Astrocyte (in vitro differentiated cells and primary cell): ENCODE measurements around the gene EXOG. TPM values are rescaled to one million over a fixed set of nuclear protein-coding genes. Genes with fewer than 3 reads are reported as not detected.

Source experiments
- DNase-seq: peaks from one replicate; pipeline ENCODE4 v3.0.0-alpha.2; 2010; ENCODE audit warnings: low read depth
- FAIRE-seq: peaks from 2 replicates; lab custom pipeline; 2011; peaks lifted over from hg19 to GRCh38; lab: Jason Lieb, UNC
- H2AFZ ChIP-seq: 2 replicates; pipeline ENCODE4 v1.6.0; 2012; ENCODE audit warnings: low read depth, low read length, inconsistent platforms
- H3K27ac ChIP-seq: 2 replicates; pipeline ENCODE4 v1.5.1; 2011; ENCODE audit warnings: low read depth, low read length, inconsistent platforms
- H3K27me3 ChIP-seq: 2 replicates; pipeline ENCODE4 v1.6.0; 2011; ENCODE audit warnings: low read length, inconsistent platforms; ENCODE audit not compliant: insufficient read depth
- H3K36me3 ChIP-seq: 2 replicates; pipeline ENCODE4 v1.5.1; 2011; ENCODE audit warnings: low read length, inconsistent platforms; ENCODE audit not compliant: insufficient read depth
- H3K4me1 ChIP-seq: 2 replicates; pipeline ENCODE4 v1.5.1; 2011; ENCODE audit warnings: low read length, inconsistent platforms; ENCODE audit not compliant: insufficient read depth
- H3K4me2 ChIP-seq: 2 replicates; pipeline ENCODE4 v1.6.0; 2012; ENCODE audit warnings: low read length, inconsistent platforms
- H3K4me3 ChIP-seq: 2 replicates; pipeline ENCODE4 v1.5.1; 2011; ENCODE audit warnings: low read depth, mild to moderate bottlenecking, low read length, inconsistent platforms; ENCODE audit not compliant: insufficient read depth
- H3K79me2 ChIP-seq: 2 replicates; pipeline ENCODE4 v1.6.0; 2012; ENCODE audit warnings: mild to moderate bottlenecking, low read length, inconsistent platforms; ENCODE audit not compliant: insufficient read depth
- H3K9ac ChIP-seq: 2 replicates; pipeline ENCODE4 v1.6.0; 2012; ENCODE audit warnings: mild to moderate bottlenecking, low read length, inconsistent platforms
- H3K9me3 ChIP-seq: 2 replicates; pipeline ENCODE4 v1.5.1; 2012; ENCODE audit warnings: low read depth, mild to moderate bottlenecking, low read length, inconsistent platforms; ENCODE audit not compliant: insufficient read depth
- H4K20me1 ChIP-seq: 2 replicates; pipeline ENCODE4 v1.6.0; 2012; ENCODE audit warnings: low read length, inconsistent platforms; ENCODE audit not compliant: insufficient read depth
- H3K27ac Mint-ChIP-seq: one replicate; pipeline ENCODE4 v1.8.0; 2021; ENCODE audit warnings: mild to moderate bottlenecking, mixed read lengths; ENCODE audit not compliant: unreplicated experiment
- H3K27me3 Mint-ChIP-seq: one replicate; pipeline ENCODE4 v1.8.0; 2021; ENCODE audit warnings: low read depth, mixed read lengths; ENCODE audit not compliant: unreplicated experiment
- H3K36me3 Mint-ChIP-seq: one replicate; pipeline ENCODE4 v1.8.0; 2021; ENCODE audit warnings: low read depth, mixed read lengths; ENCODE audit not compliant: unreplicated experiment
- H3K4me1 Mint-ChIP-seq: one replicate; pipeline ENCODE4 v1.8.0; 2021; ENCODE audit warnings: low read depth, mixed read lengths; ENCODE audit not compliant: unreplicated experiment
- H3K4me3 Mint-ChIP-seq: one replicate; pipeline ENCODE4 v1.8.0; 2021; ENCODE audit warnings: mild to moderate bottlenecking, moderate library complexity, mixed read lengths; ENCODE audit not compliant: unreplicated experiment
- H3K9me3 Mint-ChIP-seq: one replicate; pipeline ENCODE4 v1.8.0; 2021; ENCODE audit warnings: mild to moderate bottlenecking, mixed read lengths; ENCODE audit not compliant: unreplicated experiment
- EZH2 ChIP-seq: IDR thresholded peaks from 2 replicates; pipeline ENCODE4 v1.6.1; 2012; ENCODE audit warnings: mild to moderate bottlenecking, low read length, inconsistent platforms; ENCODE audit not compliant: insufficient read depth
- total RNA-seq: library from RNA; stranded (reverse); gene quantifications from 2 replicates; pipeline ENCODE4 v1.2.1, GENCODE V29; 2021
- TF ChIP-seq, protein P1 (sequence below): IDR thresholded peaks from 2 replicates; pipeline ENCODE4 v1.5.1; 2011; ENCODE audit warnings: low read depth, mild to moderate bottlenecking, inconsistent platforms, low read length, moderate library complexity; ENCODE audit not compliant: insufficient read depth

Gene EXOG
- total RNA-seq, 1 donor from 2014 or later = 11.5 TPM

DNA sequence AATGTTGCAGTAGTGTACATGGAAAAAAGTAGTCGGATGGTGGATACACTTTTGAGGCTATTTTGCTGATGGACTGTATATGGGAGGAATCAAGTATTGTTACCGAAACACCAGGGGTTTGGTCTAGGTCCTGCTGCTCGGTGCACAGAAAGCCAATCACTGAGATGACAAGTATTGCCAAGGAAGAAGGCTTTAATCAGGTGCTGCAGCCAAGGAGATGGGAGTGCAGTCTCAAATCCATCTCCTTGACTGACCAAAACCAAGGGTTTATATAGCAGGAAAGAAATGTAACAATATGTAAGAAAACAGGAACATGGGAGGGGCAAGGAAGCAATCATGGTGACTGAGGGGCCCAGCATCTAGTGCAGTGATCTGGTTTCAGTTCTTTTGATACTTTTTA is 45.3 kb upstream of the EXOG start:
- Mint-ChIP-seq H3K36me3 (no peaks in the 10 kb centered on the region), H3K4me1 (no peaks in the 10 kb centered on the region), H3K27me3 (no peaks in the 10 kb centered on the region), H3K4me3 (no peak overlapping the region), H3K9me3 (no peaks in the 10 kb centered on the region), H3K27ac (no peak overlapping the region)
- FAIRE-seq (no peak), DNase-seq (no peak)
- Histone ChIP-seq H3K79me2 (peaks cover under 1% of the 10 kb centered on the region), H3K27me3 (no peaks in the 10 kb centered on the region), H3K4me3 (no peak overlapping the region), H3K4me2 (no peak overlapping the region), H3K9ac (no peak overlapping the region), H2AFZ (no peak overlapping the region), H3K36me3 (no peaks in the 10 kb centered on the region), H3K9me3 (no peaks in the 10 kb centered on the region), H3K27ac (no peak overlapping the region), H3K4me1 (peaks cover 8% of the 10 kb centered on the region), H4K20me1 (peaks cover 4% of the 10 kb centered on the region)
- TF ChIP-seq EZH2 = no peak
- TF ChIP-seq, protein P1, sequence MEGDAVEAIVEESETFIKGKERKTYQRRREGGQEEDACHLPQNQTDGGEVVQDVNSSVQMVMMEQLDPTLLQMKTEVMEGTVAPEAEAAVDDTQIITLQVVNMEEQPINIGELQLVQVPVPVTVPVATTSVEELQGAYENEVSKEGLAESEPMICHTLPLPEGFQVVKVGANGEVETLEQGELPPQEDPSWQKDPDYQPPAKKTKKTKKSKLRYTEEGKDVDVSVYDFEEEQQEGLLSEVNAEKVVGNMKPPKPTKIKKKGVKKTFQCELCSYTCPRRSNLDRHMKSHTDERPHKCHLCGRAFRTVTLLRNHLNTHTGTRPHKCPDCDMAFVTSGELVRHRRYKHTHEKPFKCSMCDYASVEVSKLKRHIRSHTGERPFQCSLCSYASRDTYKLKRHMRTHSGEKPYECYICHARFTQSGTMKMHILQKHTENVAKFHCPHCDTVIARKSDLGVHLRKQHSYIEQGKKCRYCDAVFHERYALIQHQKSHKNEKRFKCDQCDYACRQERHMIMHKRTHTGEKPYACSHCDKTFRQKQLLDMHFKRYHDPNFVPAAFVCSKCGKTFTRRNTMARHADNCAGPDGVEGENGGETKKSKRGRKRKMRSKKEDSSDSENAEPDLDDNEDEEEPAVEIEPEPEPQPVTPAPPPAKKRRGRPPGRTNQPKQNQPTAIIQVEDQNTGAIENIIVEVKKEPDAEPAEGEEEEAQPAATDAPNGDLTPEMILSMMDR = no peak

DNA sequence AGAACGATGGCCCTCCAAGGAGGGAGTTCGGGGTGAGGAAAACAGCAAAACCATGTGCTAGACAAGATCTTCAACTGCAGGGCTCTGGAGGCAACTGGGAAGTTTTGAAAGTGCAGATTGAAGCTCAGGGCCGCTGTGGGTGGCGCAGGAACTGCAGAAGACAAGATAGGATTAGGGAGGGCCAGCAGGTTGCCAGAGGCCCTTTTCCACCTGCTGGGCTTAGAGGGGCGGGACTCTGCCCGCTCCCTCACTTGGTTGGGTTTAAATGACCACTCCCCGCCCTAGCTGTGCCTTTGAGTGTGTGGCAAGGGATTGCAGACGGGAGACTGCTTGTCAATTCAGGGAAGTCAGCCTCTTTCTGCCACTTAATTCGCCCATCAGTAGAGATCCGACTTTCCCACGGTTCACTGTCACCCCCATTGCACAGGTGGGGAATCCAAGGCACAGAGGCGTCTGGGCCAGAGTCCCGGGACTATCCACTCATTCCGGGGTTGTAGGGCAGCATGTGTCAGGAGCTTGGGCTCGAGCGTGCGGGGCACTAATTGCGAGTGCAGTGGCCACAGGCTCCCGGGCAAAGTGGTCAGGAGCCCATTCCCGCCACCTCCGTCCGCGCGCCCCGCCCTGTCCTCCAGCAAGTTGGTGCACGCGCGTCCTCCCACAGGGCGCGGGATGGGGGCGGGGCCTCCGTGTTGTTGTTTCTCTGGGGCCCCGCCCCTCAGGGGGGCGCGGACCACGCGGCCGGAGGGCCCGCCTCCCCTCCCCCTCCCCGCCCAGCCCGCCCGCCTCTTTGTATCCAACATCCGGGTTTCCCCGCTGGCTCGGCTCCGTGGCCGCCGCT is 42.8 kb upstream of the EXOG start, which contains the start of gene ACVR2B:
TSS of gene ACVR2B (plus strand) at position 816 of the 838 bp plus-strand sequence. CDS start 433 bp downstream, outside the sequence.
- no peaks in the 10 kb centered on the region for H3K9me3 ChIP-seq
- H3K36me3 Mint-ChIP-seq = no peaks in the 10 kb centered on the region
- peak within 1 kb of the TSS; percentile 38 for H3K27ac ChIP-seq
- H2AFZ ChIP-seq = peak within 1 kb of the TSS; percentile 87
- H3K27me3 ChIP-seq = no peaks in the 10 kb centered on the region
- no peak for TF ChIP-seq EZH2
- H3K4me1 ChIP-seq = peaks cover 8% of the 10 kb centered on the region
- H4K20me1 ChIP-seq = peaks cover 23% of the 10 kb centered on the region
- H3K9me3 Mint-ChIP-seq = no peaks in the 10 kb centered on the region
- FAIRE-seq = no peak
- H3K4me3 Mint-ChIP-seq = peak within 1 kb of the TSS; percentile 97
- no peaks in the 10 kb centered on the region for H3K36me3 ChIP-seq
- H3K27ac Mint-ChIP-seq = peak within 1 kb of the TSS; percentile 96
- H3K9ac ChIP-seq = peak within 1 kb of the TSS; percentile 86
- DNase-seq = peak; percentile 21
- H3K79me2 ChIP-seq = peaks cover 15% of the 10 kb centered on the region
- peak within 1 kb of the TSS; percentile 98 for H3K4me2 ChIP-seq
- no peaks in the 10 kb centered on the region for H3K4me1 Mint-ChIP-seq
- H3K27me3 Mint-ChIP-seq = no peaks in the 10 kb centered on the region
- H3K4me3 ChIP-seq = peak within 1 kb of the TSS; percentile 78

DNA sequence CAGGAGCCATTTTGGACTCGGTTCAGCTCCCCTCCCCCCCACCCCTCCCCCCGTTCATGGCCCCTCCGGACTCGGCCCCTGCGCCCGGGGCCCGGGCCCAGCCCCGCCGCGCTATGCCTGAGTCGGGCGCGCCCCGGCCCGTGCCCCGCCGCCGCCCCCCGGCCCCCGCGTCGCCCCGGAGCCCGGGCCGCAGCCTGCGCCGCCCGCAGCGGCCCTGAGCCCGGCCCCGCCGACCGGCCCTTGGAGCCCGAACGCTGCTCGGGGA is 42.3 kb upstream of the EXOG start:
- Histone ChIP-seq H3K36me3 (no peaks in the 10 kb centered on the region), H4K20me1 (peaks cover 29% of the 10 kb centered on the region), H2AFZ (peak overlapping the region; percentile 87), H3K79me2 (peaks cover 19% of the 10 kb centered on the region), H3K4me1 (peaks cover 8% of the 10 kb centered on the region), H3K9ac (peak overlapping the region; percentile 86), H3K4me2 (peak overlapping the region; percentile 98), H3K4me3 (peak overlapping the region; percentile 78), H3K27ac (peak overlapping the region; percentile 38), H3K27me3 (no peaks in the 10 kb centered on the region), H3K9me3 (no peaks in the 10 kb centered on the region)
- no peaks in the 10 kb centered on the region for H3K9me3 Mint-ChIP-seq
- H3K27ac Mint-ChIP-seq = no peak overlapping the region
- FAIRE-seq (no peak), DNase-seq (no peak)
- no peaks in the 10 kb centered on the region for H3K36me3 Mint-ChIP-seq
- no peaks in the 10 kb centered on the region for H3K4me1 Mint-ChIP-seq
- H3K4me3 Mint-ChIP-seq = no peak overlapping the region
- no peaks in the 10 kb centered on the region for H3K27me3 Mint-ChIP-seq
- TF ChIP-seq, protein P1 = no peak
- TF ChIP-seq EZH2 = no peak
